ENCODE results near the gene RRAS.

DNA sequence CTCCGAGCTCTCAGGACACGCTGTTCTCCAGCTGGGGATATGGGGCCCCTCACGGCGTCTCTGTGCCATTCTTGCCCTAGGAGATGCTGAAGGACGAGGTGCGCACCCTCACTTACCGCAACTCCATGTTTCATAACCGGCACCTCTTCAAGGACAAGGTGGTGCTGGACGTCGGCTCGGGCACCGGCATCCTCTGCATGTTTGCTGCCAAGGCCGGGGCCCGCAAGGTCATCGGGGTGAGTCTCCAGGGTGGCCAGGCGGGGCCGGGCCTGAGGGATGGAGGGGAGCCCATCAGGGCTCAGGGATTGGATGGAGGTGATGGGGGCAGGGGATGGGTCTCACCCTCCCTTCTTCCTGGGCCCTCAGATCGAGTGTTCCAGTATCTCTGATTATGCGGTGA is 41.9 kb upstream of the RRAS start:
- TF ChIP-seq POLR2AphosphoS5 (IDR thresholded peaks at IDR 0.05; ENCODE audit: borderline replicate concordance, low read depth, low read length) (no peak), EZH2 (IDR thresholded peaks at IDR 0.05) (no peak)
